Measurements from ENCODE around the gene TSPAN18. TPM values are rescaled to one million over a fixed set of nuclear protein-coding genes. Genes with fewer than 3 reads are reported as not detected.

Gene TSPAN18
- total RNA-seq, 1 donor from 2014 or later = 12.8 TPM

DNA sequence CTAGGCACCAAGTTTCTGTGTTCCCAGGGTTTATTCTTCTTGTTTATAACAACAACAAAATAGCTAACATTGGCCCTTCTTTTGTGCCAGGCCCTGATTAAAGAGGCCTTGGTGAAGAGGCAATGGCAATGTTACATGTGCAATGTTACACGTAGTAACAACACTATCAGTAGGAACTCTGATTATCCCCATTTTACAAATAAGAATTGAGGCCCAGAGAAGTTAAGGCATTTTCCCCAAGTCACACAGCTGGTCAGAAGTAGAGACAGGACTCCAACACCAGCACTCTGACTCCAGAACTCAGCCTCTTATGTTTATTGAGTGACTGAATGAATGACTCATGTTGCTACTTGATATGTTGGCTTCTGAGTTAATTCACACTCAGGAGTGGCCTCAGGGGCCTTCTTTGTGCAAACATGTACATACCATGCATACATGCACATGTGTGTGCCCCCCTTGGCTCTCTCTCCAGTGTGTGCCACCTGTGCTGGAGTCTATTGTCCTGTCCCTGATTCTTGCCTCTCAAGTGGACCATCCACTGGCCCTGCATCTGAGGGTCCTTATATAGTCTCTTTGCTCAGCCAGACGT lies 125.5 kb downstream of the TSPAN18 start:
- no peak overlapping the region for H3K27ac ChIP-seq
- H3K9me3 ChIP-seq = peaks cover 2% of the 10 kb centered on the region
- H3K27me3 ChIP-seq = no peaks in the 10 kb centered on the region
- H3K36me3 ChIP-seq = no peaks in the 10 kb centered on the region
- TF ChIP-seq POLR2A (IDR thresholded peaks at IDR 0.05) = no peak
- no peak for TF ChIP-seq POLR2AphosphoS5 (IDR thresholded peaks at IDR 0.05; ENCODE audit: insufficient read depth in 1 of 2, low read depth in 1 of 2)
- TF ChIP-seq, protein P1, sequence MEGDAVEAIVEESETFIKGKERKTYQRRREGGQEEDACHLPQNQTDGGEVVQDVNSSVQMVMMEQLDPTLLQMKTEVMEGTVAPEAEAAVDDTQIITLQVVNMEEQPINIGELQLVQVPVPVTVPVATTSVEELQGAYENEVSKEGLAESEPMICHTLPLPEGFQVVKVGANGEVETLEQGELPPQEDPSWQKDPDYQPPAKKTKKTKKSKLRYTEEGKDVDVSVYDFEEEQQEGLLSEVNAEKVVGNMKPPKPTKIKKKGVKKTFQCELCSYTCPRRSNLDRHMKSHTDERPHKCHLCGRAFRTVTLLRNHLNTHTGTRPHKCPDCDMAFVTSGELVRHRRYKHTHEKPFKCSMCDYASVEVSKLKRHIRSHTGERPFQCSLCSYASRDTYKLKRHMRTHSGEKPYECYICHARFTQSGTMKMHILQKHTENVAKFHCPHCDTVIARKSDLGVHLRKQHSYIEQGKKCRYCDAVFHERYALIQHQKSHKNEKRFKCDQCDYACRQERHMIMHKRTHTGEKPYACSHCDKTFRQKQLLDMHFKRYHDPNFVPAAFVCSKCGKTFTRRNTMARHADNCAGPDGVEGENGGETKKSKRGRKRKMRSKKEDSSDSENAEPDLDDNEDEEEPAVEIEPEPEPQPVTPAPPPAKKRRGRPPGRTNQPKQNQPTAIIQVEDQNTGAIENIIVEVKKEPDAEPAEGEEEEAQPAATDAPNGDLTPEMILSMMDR (IDR thresholded peaks at IDR 0.05) = no peak
- intact Hi-C loops (cut with DNase I) = no loop called here
- DNase-seq (ENCODE audit: extremely low spot score in 2 of 2) = no peak
- no peaks in the 10 kb centered on the region for H3K4me1 ChIP-seq
- H3K4me3 ChIP-seq = no peak overlapping the region

DNA sequence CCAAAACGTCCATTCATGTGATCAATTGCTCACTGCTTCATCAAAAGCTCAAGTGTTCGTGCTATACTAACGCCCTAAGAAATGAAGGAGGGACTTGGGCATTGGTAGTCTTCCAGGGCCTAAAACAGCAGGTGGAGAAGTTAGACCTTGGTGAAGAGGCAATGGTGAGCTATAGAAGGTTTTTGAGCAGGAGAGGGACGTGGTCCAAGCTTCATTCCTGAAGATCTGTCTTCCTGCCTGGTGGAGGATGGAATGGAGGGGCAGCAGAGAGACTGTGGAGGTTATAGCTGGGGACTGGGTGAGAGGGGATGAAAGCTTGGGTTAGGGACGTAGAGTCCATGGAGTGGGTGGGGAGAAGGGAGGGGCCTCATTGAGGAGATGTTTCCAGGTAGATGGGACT lies 126.2 kb downstream of the TSPAN18 start:
- Histone ChIP-seq H3K27ac (no peak overlapping the region), H3K27me3 (no peaks in the 10 kb centered on the region), H3K9me3 (no peaks in the 10 kb centered on the region), H3K4me1 (no peaks in the 10 kb centered on the region), H3K4me3 (no peak overlapping the region), H3K36me3 (no peaks in the 10 kb centered on the region)
- intact Hi-C loops (cut with DNase I) = no loop called here
- TF ChIP-seq, protein P1 (IDR thresholded peaks at IDR 0.05) = no peak
- no peak for DNase-seq (ENCODE audit: extremely low spot score in 2 of 2)

DNA sequence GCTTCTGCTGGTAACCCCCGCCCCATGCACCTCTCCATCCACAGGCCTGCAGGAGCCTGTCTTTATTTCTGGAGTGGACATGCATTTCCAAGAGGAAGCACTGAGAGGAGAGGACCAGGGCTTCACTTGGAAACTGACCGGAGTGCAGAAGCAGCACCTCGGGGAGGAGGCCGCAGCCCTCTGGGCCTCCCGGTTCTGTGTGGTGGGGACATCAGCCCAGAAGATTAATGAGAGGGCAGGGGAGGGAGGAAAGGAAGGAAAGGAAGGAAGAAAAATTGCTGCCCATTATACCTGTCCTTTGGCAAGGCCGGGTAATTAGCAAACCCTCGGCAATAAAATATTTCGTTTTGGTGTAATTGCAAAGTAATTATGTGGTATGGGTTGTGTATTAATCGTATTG lies 126.9 kb downstream of the TSPAN18 start:
- no peak for DNase-seq (ENCODE audit: extremely low spot score in 2 of 2)
- H3K27me3 ChIP-seq = no peaks in the 10 kb centered on the region
- intact Hi-C loops (cut with DNase I) = no loop called here
- TF ChIP-seq POLR2A (IDR thresholded peaks at IDR 0.05) (no peak), POLR2AphosphoS5 (IDR thresholded peaks at IDR 0.05; ENCODE audit: insufficient read depth in 1 of 2, low read depth in 1 of 2) (no peak)
- TF ChIP-seq, protein P1 (IDR thresholded peaks at IDR 0.05) = no peak
- no peaks in the 10 kb centered on the region for H3K4me1 ChIP-seq
- H3K27ac ChIP-seq = no peak overlapping the region
- H3K4me3 ChIP-seq = no peak overlapping the region
- no peaks in the 10 kb centered on the region for H3K9me3 ChIP-seq
- H3K36me3 ChIP-seq = no peaks in the 10 kb centered on the region

DNA sequence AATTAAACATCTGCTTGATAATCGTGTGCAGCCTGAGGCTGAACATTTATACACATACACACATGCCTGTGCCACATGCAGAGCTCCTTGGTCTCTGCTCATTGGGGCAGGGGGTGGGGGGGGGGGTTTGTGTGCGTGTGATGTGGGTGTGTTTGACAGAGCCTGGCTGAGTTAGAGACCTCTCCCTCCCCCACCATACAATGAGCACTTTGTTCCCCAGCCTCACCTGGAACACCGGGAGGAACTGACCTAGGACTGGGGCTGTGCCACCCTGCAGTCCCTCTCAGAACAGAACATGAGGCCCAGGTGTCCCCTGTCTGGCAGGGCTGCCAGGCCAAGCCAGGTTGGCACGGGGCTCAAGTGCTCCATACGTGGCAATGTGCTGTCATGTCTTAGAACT lies 127.3 kb downstream of the TSPAN18 start:
- no peaks in the 10 kb centered on the region for H3K27me3 ChIP-seq
- intact Hi-C loops (cut with DNase I) = no loop called here
- no peak for DNase-seq (ENCODE audit: extremely low spot score in 2 of 2)
- TF ChIP-seq POLR2A (IDR thresholded peaks at IDR 0.05) (no peak), POLR2AphosphoS5 (IDR thresholded peaks at IDR 0.05; ENCODE audit: insufficient read depth in 1 of 2, low read depth in 1 of 2) (no peak)
- TF ChIP-seq, protein P1 (IDR thresholded peaks at IDR 0.05) = no peak
- no peaks in the 10 kb centered on the region for H3K4me1 ChIP-seq
- H3K9me3 ChIP-seq = no peaks in the 10 kb centered on the region
- no peaks in the 10 kb centered on the region for H3K36me3 ChIP-seq
- no peak overlapping the region for H3K4me3 ChIP-seq
- H3K27ac ChIP-seq = no peak overlapping the region

DNA sequence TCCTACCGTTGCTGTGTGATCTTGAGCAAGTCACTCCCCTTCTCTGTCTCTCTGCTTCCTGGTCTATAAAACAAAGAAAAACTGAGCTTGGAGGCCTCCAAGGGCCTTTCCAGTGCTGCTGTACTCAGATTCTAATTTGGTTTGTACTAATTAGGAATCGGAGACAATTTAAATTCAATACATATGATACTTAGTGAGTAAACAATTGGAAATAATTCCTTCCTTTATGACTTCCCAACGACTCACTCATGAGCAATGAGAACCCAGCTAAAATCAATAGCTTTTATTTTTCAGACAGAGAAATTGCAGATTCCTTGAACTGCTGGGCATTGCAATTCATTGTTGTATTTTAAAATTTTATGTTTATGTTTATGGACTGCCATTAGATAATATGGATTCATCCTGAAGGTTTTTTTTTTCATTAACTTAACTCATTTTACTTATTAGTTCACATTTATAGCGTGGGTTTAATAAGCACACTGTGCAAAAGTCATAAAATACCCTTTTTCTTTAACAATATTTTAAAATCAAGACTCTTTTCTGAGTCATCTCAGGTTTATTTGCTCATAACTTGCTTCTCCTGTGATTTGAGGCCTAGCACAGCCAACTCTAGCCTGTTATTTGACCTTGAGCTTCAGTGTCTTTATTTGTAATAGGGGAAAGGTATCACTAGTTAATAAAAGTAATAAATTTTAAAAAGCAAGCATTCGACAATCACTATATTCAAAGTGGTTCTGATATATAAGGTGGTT lies 128.2 kb downstream of the TSPAN18 start:
- TF ChIP-seq, protein P1 (IDR thresholded peaks at IDR 0.05) = no peak
- TF ChIP-seq POLR2AphosphoS5 (IDR thresholded peaks at IDR 0.05; ENCODE audit: insufficient read depth in 1 of 2, low read depth in 1 of 2) = no peak
- no peak for TF ChIP-seq POLR2A (IDR thresholded peaks at IDR 0.05)
- Histone ChIP-seq H3K27me3 (no peaks in the 10 kb centered on the region), H3K36me3 (no peaks in the 10 kb centered on the region), H3K4me1 (no peaks in the 10 kb centered on the region), H3K27ac (no peak overlapping the region), H3K9me3 (no peaks in the 10 kb centered on the region), H3K4me3 (no peak overlapping the region)
- intact Hi-C loops (cut with DNase I) = no loop called here
- no peak for DNase-seq (ENCODE audit: extremely low spot score in 2 of 2)

Data from vagina (tissue), 2 donors.